ENCODE results near the gene CNTNAP2.

- no peak for TF ChIP-seq CTCF (conservative IDR thresholded peaks at IDR 0.05; ENCODE audit: low read length)
- TF ChIP-seq EZH2phosphoT487 (IDR thresholded peaks at IDR 0.05; ENCODE audit: borderline replicate concordance, low read depth, low read length): no peak
Measured at GRCh38 chr7:147296986-147297385, 1180.4 kb downstream of the CNTNAP2 start.
